ENCODE measurements around the gene SYT9.

The SYT9 gene

GRCh38 chr11:7311903-7312302, 60.2 kb downstream of the SYT9 start:
- no peak for TF ChIP-seq MAX (IDR thresholded peaks at IDR 0.05)
- TF ChIP-seq EP300 (IDR thresholded peaks at IDR 0.05; ENCODE audit: borderline replicate concordance): no peak
- no peak for TF ChIP-seq NFIC (IDR thresholded peaks at IDR 0.05)
- TF ChIP-seq REST (IDR thresholded peaks at IDR 0.05; ENCODE audit: low read depth): no peak
- TF ChIP-seq ZBTB7A (IDR thresholded peaks at IDR 0.05; ENCODE audit: low read depth): no peak
- TF ChIP-seq USF1 (IDR thresholded peaks at IDR 0.05): no peak
- no peak for TF ChIP-seq CEBPB (IDR thresholded peaks at IDR 0.05)
- TF ChIP-seq TEAD4 (IDR thresholded peaks at IDR 0.05): no peak
- no peak for TF ChIP-seq RAD21 (IDR thresholded peaks at IDR 0.05; ENCODE audit: low read depth)
- TF ChIP-seq CREB1 (IDR thresholded peaks at IDR 0.05; ENCODE audit: low read depth): no peak
- no peak for TF ChIP-seq TCF12 (IDR thresholded peaks at IDR 0.05; ENCODE audit: low read depth)
- TF ChIP-seq EGR1 (IDR thresholded peaks at IDR 0.05): no peak
- no peak for TF ChIP-seq YY1 (IDR thresholded peaks at IDR 0.05; ENCODE audit: low read depth)
- TF ChIP-seq TAF1 (IDR thresholded peaks at IDR 0.05; ENCODE audit: low read depth): no peak
- no peak for TF ChIP-seq FOXM1 (IDR thresholded peaks at IDR 0.05; ENCODE audit: borderline replicate concordance, low read depth)

- TF ChIP-seq RAD21 (IDR thresholded peaks at IDR 0.05; ENCODE audit: low read depth): no peak
- TF ChIP-seq TCF12 (IDR thresholded peaks at IDR 0.05; ENCODE audit: low read depth): no peak
- no peak for TF ChIP-seq NFIC (IDR thresholded peaks at IDR 0.05)
- TF ChIP-seq TAF1 (IDR thresholded peaks at IDR 0.05; ENCODE audit: low read depth): no peak
- no peak for TF ChIP-seq MAX (IDR thresholded peaks at IDR 0.05)
- TF ChIP-seq ZBTB7A (IDR thresholded peaks at IDR 0.05; ENCODE audit: low read depth): no peak
- TF ChIP-seq EGR1 (IDR thresholded peaks at IDR 0.05): no peak
Observed at GRCh38 chr11:7314811-7315604, 63.3 kb downstream of the SYT9 start.

- TF ChIP-seq EGR1 (IDR thresholded peaks at IDR 0.05): no peak
- no peak for TF ChIP-seq USF1 (IDR thresholded peaks at IDR 0.05)
- no peak for TF ChIP-seq RAD21 (IDR thresholded peaks at IDR 0.05; ENCODE audit: low read depth)
- TF ChIP-seq REST (IDR thresholded peaks at IDR 0.05; ENCODE audit: low read depth): no peak
- no peak for TF ChIP-seq MAX (IDR thresholded peaks at IDR 0.05)
- TF ChIP-seq YY1 (IDR thresholded peaks at IDR 0.05; ENCODE audit: low read depth): no peak
- no peak for TF ChIP-seq ZBTB7A (IDR thresholded peaks at IDR 0.05; ENCODE audit: low read depth)
- TF ChIP-seq NFIC (IDR thresholded peaks at IDR 0.05): no peak
Observed at GRCh38 chr11:7319501-7319900, 67.8 kb downstream of the SYT9 start.

GRCh38 chr11:7320306-7320705, 68.6 kb downstream of the SYT9 start:
- no peak for TF ChIP-seq TAF1 (IDR thresholded peaks at IDR 0.05; ENCODE audit: low read depth)
- TF ChIP-seq EGR1 (IDR thresholded peaks at IDR 0.05): no peak
- no peak for TF ChIP-seq TEAD4 (IDR thresholded peaks at IDR 0.05)
- TF ChIP-seq FOXM1 (IDR thresholded peaks at IDR 0.05; ENCODE audit: borderline replicate concordance, low read depth): no peak
- no peak for TF ChIP-seq USF1 (IDR thresholded peaks at IDR 0.05)
- TF ChIP-seq RAD21 (IDR thresholded peaks at IDR 0.05; ENCODE audit: low read depth): no peak
- TF ChIP-seq CREB1 (IDR thresholded peaks at IDR 0.05; ENCODE audit: low read depth): no peak
- no peak for TF ChIP-seq EP300 (IDR thresholded peaks at IDR 0.05; ENCODE audit: borderline replicate concordance)
- TF ChIP-seq MAX (IDR thresholded peaks at IDR 0.05): no peak
- no peak for TF ChIP-seq NFIC (IDR thresholded peaks at IDR 0.05)
- no peak for TF ChIP-seq ZBTB7A (IDR thresholded peaks at IDR 0.05; ENCODE audit: low read depth)
